Urinary bladder (tissue), 4 donors: ENCODE data around the gene C6orf163. TPM values are rescaled to one million over a fixed set of nuclear protein-coding genes. Genes with fewer than 3 reads are reported as not detected.

Experiments
- DNase-seq: peaks from one replicate; pipeline ENCODE4 v3.0.0-alpha.2; 2015; ENCODE audit errors: extremely low spot score
- H3K27ac ChIP-seq: one replicate; pipeline ENCODE4 v1.5.1; 2013; ENCODE audit warnings: low read depth, mild to moderate bottlenecking, moderate library complexity
- H3K36me3 ChIP-seq: one replicate; pipeline ENCODE4 v1.6.1; 2013; ENCODE audit warnings: mild to moderate bottlenecking, moderate library complexity; ENCODE audit not compliant: insufficient read depth
- H3K4me1 ChIP-seq: one replicate; pipeline ENCODE4 v1.6.1; 2013; ENCODE audit warnings: mild to moderate bottlenecking, moderate library complexity; ENCODE audit not compliant: insufficient read depth
- H3K4me3 ChIP-seq: one replicate; pipeline ENCODE4 v1.5.1; 2013; ENCODE audit warnings: low read depth, low read length
- WGBS: extraction: QIAGEN DNeasy Blood & Tissue Kit; methylation state at CpG from one replicate; pipeline ENCODE4 v1.1.7; 2013; 5-methylcytosine and 5-hydroxymethylcytosine counted together
- polyA plus RNA-seq: library from polyadenylated mRNA; stranded (reverse); fragments of 200-250 nt; gene quantifications from one replicate; pipeline ENCODE4 v1.2.3, GENCODE V29; 2013
- total RNA-seq: library from RNA; depleted of rRNA; stranded (reverse); fragments of >200 nt; gene quantifications from one replicate; pipeline ENCODE4 v1.2.3, GENCODE V29; 2014
- donor health status: healthy with polysubstance abuse.
- donor health status: healthy.

The C6orf163 gene
- total and polyA plus RNA-seq, 2 donors: 0.47 to 17.1 TPM

DNA sequence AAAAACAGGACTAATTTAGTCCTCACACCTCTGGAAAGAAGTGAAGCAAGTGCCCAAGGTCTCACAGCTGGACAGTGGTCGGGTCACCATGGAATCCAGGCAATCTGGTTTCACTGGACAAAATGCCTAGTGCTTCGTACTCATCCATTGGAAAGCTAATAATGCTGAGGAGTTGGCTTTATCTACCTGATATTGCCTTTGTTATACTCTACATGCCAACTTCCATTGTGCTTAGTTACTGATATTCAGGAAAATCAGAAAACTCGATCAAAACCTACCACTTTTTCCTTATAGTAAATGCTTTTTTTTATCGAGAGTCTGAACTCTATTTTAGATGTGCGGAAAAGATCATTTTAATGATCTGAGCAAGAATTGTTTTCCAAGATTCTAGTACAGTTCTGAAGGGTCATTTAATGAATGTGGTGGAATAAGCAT lies 64.1 kb downstream of the C6orf163 start:
- H3K36me3 ChIP-seq: no peaks in the 10 kb centered on the region
- DNase-seq: no peak
- 35% methylated on average over 5 of the region's 5 CpGs for WGBS
- H3K27ac ChIP-seq: peak overlapping the region; percentile 68
- no peaks in the 10 kb centered on the region for H3K4me1 ChIP-seq
- peak overlapping the region; percentile 62 for H3K4me3 ChIP-seq

Other genes with a start within 250 kb of the C6orf163 start
- gene CGA, start 249.7 kb upstream of the C6orf163 start, total RNA-seq: not detected
- gene CGA, start 249.7 kb upstream of the C6orf163 start, polyA plus RNA-seq: not detected
- 138 TPM for gene ZNF292, start 189.2 kb upstream of the C6orf163 start, total RNA-seq
- 8.5 TPM for gene ZNF292, start 189.2 kb upstream of the C6orf163 start, polyA plus RNA-seq
- 37.8 TPM for gene SMIM8, start 22.2 kb upstream of the C6orf163 start, total RNA-seq
- 9.6 TPM for gene SMIM8, start 22.2 kb upstream of the C6orf163 start, polyA plus RNA-seq
- gene GJB7, start 15.5 kb upstream of the C6orf163 start, total RNA-seq: 0.16 TPM
- 0.09 TPM for gene GJB7, start 15.5 kb upstream of the C6orf163 start, polyA plus RNA-seq
- gene CFAP206, start 63.2 kb downstream of the C6orf163 start, total RNA-seq: 1.3 TPM
- gene CFAP206, start 63.2 kb downstream of the C6orf163 start, polyA plus RNA-seq: 0.24 TPM
- 39.2 TPM for gene SLC35A1, start 128.2 kb downstream of the C6orf163 start, total RNA-seq
- 28.5 TPM for gene SLC35A1, start 128.2 kb downstream of the C6orf163 start, polyA plus RNA-seq
- gene RARS2, start 245.2 kb downstream of the C6orf163 start, total RNA-seq: 65.7 TPM
- gene RARS2, start 245.2 kb downstream of the C6orf163 start, polyA plus RNA-seq: 24.8 TPM
- gene ORC3, start 245.3 kb downstream of the C6orf163 start, total RNA-seq: 56.9 TPM
- gene ORC3, start 245.3 kb downstream of the C6orf163 start, polyA plus RNA-seq: 16.5 TPM